Thyroid gland (tissue), 4 donors: ENCODE data around the gene GRIK5.

Experiments
- CTCF ChIP-seq, 6 experiments: fragments of 200-600 bp in 3 of 6; fragments of 450-650 bp in 3 of 6; sonication (generic) in 3 of 6; IDR thresholded peaks; one replicate each; pipeline ENCODE4 v1.5.1; 2016 to 2019; ENCODE audit warnings: antibody characterized with exemption in 6 of 6, mild to moderate bottlenecking in 2 of 6, inconsistent platforms in 1 of 6, moderate library complexity in 1 of 6
- POLR2A ChIP-seq, 2 donors: fragments of 450-650 bp; IDR thresholded peaks; one replicate each; pipeline ENCODE4 v1.6.1; 2017; ENCODE audit warnings: antibody characterized with exemption in 2 of 2, mild to moderate bottlenecking in 2 of 2, moderate library complexity in 1 of 2

GRCh38 chr19:42089772-42090171, 19.8 kb upstream of the GRIK5 start:
- TF ChIP-seq CTCF (IDR thresholded peaks at IDR 0.05) = no peak
- TF ChIP-seq POLR2A (IDR thresholded peaks at IDR 0.05) = no peak
